HL-60 (cell line): ENCODE data around the gene CASKIN2.
"Not testable (repeated sequence)": the region's sequence is repeated elsewhere in the genome, so short reads cannot be mapped to it uniquely, and the experiment has no call there.

Source experiments
- DNase-seq, 2 experiments: peaks; one replicate each; pipeline ENCODE4 v3.0.0-alpha.2; 2010 to 2020; ENCODE audit warnings: low read depth in 1 of 2, low spot score in 1 of 2
- H3K27ac ChIP-seq: fragments of 250-450 bp; sonication (Bioruptor Pico); replicated peaks from 2 replicates; pipeline ENCODE4 v1.5.1; 2020; ENCODE audit warnings: mild to moderate bottlenecking, moderate library complexity
- H3K27me3 ChIP-seq: fragments of 250-450 bp; sonication (Bioruptor Pico); 2 replicates; pipeline ENCODE4 v1.5.1; 2021; ENCODE audit warnings: mild to moderate bottlenecking, moderate library complexity; ENCODE audit not compliant: insufficient read depth, poor library complexity, severe bottlenecking
- H3K4me3 ChIP-seq: replicated peaks from 2 replicates; pipeline ENCODE4 v1.5.1; 2011; ENCODE audit warnings: mild to moderate bottlenecking, control low read depth, low read length; ENCODE audit not compliant: insufficient read depth
- GABPA ChIP-seq: IDR thresholded peaks from 2 replicates; pipeline ENCODE4 v1.6.1; 2012; ENCODE audit warnings: low read depth
- POLR2AphosphoS5 ChIP-seq: IDR thresholded peaks from 2 replicates; pipeline ENCODE4 v1.6.1; 2012; ENCODE audit warnings: low read depth
- REST ChIP-seq: IDR thresholded peaks from 2 replicates; pipeline ENCODE4 v1.6.1; 2012; ENCODE audit warnings: low read depth; ENCODE audit not compliant: insufficient replicate concordance
- SPI1 ChIP-seq: IDR thresholded peaks from 2 replicates; pipeline ENCODE4 v1.6.1; 2012; ENCODE audit warnings: low read depth, mild to moderate bottlenecking, borderline replicate concordance
- TF ChIP-seq, protein P1 (sequence below): IDR thresholded peaks from one replicate; pipeline ENCODE4 v1.5.1; 2011; ENCODE audit warnings: low read length, control low read depth, inconsistent platforms; ENCODE audit not compliant: insufficient read depth

CASKIN2 gene

GRCh38 chr17:75481194-75482068 is 33.9 kb downstream of the CASKIN2 start:
- Histone ChIP-seq H3K27me3 (no peaks in the 10 kb centered on the region), H3K27ac (no peak overlapping the region), H3K4me3 (no peak overlapping the region)
- no peak for DNase-seq
- TF ChIP-seq, protein P1, sequence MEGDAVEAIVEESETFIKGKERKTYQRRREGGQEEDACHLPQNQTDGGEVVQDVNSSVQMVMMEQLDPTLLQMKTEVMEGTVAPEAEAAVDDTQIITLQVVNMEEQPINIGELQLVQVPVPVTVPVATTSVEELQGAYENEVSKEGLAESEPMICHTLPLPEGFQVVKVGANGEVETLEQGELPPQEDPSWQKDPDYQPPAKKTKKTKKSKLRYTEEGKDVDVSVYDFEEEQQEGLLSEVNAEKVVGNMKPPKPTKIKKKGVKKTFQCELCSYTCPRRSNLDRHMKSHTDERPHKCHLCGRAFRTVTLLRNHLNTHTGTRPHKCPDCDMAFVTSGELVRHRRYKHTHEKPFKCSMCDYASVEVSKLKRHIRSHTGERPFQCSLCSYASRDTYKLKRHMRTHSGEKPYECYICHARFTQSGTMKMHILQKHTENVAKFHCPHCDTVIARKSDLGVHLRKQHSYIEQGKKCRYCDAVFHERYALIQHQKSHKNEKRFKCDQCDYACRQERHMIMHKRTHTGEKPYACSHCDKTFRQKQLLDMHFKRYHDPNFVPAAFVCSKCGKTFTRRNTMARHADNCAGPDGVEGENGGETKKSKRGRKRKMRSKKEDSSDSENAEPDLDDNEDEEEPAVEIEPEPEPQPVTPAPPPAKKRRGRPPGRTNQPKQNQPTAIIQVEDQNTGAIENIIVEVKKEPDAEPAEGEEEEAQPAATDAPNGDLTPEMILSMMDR, result no peak
- TF ChIP-seq POLR2AphosphoS5 (no peak), REST (no peak), SPI1 (no peak), GABPA (no peak)

DNA sequence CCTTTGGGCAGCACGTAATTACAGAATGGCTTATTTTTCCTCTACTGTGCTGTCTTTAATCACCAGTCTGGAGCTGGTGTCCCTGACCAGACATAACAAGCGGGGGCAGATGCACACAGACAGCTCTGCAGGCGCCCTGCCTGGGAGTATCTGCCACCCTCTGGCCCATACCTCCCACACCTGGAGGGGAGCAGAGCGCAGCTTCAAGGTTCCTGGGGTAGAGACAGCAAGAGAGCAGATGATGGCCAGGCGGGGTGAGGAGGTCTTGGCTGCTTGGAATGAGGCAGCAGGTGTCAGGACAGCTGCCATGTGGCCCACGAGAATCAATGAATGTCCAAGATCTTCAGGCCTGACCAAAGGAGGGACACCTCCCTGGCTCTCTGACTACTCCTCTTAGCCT is 35.1 kb downstream of the CASKIN2 start:
- Histone ChIP-seq H3K27me3 (no peaks in the 10 kb centered on the region), H3K27ac (no peak overlapping the region), H3K4me3 (no peak overlapping the region)
- TF ChIP-seq POLR2AphosphoS5, result no peak
- DNase-seq, result no peak

- no peak overlapping the region for H3K27ac ChIP-seq
- DNase-seq, result no peak
- no peak overlapping the region for H3K4me3 ChIP-seq
- no peaks in the 10 kb centered on the region for H3K27me3 ChIP-seq
- TF ChIP-seq REST (no peak), SPI1 (no peak), POLR2AphosphoS5 (no peak), GABPA (no peak)
- TF ChIP-seq, protein P1, result no peak
Measured at GRCh38 chr17:75478508-75478907, 36.8 kb downstream of the CASKIN2 start.

- H3K27ac ChIP-seq, H3K27me3 ChIP-seq, H3K4me3 ChIP-seq, DNase-seq: not testable (repeated sequence)
Measured at GRCh38 chr17:75477490-75477862, 37.9 kb downstream of the CASKIN2 start.
